GM12891 (cell line): ENCODE data around the gene IQSEC3.

Experiments used
- POLR2A ChIP-seq: IDR thresholded peaks from 2 replicates; pipeline ENCODE4 v1.6.1; 2011; ENCODE audit warnings: low read depth, low read length, control low read depth
- POLR2AphosphoS5 ChIP-seq: IDR thresholded peaks from 2 replicates; pipeline ENCODE4 v1.6.1; 2011; ENCODE audit warnings: low read depth, low read length, control low read depth
- POU2F2 ChIP-seq: IDR thresholded peaks from 2 replicates; pipeline ENCODE4 v1.6.1; 2011; ENCODE audit warnings: low read depth, mild to moderate bottlenecking, control low read depth, low read length, moderate library complexity
- TAF1 ChIP-seq: IDR thresholded peaks from 2 replicates; pipeline ENCODE4 v1.6.1; 2011; ENCODE audit warnings: low read depth, low read length, control low read depth

DNA sequence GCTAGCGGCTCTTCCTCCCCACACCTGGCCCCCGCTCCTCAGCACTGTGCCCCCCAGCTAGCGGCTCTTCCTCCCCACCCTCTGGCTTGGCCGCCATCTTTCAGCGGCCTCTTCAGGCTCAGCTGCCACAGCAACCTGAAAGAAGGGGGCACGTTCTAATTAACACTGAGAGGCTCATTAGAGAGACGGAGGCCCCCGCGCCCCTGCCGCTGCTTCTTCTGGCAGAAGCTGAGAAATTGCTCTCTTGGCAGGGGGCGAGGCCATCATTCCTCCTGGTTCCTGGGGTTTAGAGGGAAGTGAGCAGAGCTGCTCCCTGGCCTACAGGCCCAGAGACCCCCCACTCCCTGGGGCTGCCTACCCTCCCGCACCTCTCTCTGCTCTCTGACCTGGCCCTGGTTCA lies 64.4 kb downstream of the IQSEC3 start:
- TF ChIP-seq POLR2AphosphoS5, result no peak
- TF ChIP-seq POLR2A, result no peak
- TF ChIP-seq POU2F2, result no peak
- no peak for TF ChIP-seq TAF1
